HG02759 (cell line): ENCODE results near the gene CCL1.
A peak's percentile ranks its signal among the peaks of the same experiment; 100 is the strongest.

Experiments used
- ATAC-seq: cut with Tn5 transposase; IDR thresholded peaks from one replicate; pipeline ENCODE4 v1.9.1; 2021; ENCODE audit warnings: mild to moderate bottlenecking, moderate library complexity; ENCODE audit not compliant: unreplicated experiment

CCL1 gene

GRCh38 chr17:34384271-34384670, 21.2 kb upstream of the CCL1 start:
- ATAC-seq, result no peak

GRCh38 chr17:34383216-34383615, 20.2 kb upstream of the CCL1 start:
- no peak for ATAC-seq

GRCh38 chr17:34382621-34383124, 19.6 kb upstream of the CCL1 start:
- ATAC-seq, result no peak

GRCh38 chr17:34379868-34380267, 16.8 kb upstream of the CCL1 start:
- no peak for ATAC-seq

DNA sequence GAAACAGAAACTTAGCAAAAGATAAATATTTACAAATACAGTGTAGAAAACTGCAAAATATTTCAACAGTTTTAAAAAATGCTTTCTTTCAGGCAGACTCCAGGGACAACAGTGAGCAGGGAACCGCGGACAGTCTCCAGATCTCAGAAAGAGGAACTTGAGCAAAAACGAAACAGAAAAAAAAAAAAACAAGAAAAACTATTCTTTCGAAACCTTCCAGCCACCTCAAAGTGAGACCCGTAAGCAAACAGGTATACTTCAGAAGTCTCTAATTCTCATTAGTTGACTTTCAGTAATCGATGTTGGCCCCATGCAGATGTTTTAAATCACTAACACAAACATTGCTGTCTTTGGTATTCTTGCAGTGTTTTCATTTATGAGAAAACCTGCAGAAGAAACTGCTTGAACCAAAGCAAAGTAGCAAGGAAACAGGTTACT, 15.7 kb upstream of the CCL1 start:
- ATAC-seq, result peak; percentile 77

DNA sequence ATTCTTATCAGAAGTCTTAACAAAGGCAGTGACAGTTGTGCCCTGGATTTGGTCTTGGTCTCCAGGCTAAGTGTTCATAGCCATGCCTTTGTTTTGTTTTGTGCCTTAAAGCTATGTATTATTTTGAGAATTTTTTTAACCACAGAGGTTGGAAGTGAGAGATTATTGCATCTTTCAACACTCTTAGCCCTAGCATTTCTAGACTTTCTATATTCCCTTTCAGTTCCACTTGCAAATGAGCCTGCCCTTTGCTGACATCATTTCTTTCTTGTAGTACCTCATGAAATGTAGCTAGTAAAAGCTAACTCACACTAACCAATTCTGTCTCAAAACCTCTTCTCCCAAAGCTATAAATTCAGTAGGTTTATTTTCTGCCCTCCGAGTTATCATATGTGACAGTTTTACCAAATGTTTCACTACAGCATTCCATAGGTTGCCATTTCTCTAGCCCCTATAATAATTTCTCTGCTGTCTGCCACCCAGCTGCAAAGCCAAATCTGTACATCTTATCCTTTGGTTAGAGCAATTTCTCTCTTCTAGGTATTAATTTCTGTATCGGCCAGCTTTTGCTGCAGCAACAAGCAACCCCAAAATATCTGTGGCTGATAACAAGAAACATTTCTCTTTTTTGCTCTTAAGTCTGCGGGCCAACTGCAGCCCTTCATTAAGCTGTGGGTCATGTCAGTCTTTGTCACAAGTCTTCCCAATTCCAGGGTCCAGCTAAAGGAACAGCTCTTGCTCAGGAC, 14.2 kb upstream of the CCL1 start:
- peak; percentile 48 for ATAC-seq

DNA sequence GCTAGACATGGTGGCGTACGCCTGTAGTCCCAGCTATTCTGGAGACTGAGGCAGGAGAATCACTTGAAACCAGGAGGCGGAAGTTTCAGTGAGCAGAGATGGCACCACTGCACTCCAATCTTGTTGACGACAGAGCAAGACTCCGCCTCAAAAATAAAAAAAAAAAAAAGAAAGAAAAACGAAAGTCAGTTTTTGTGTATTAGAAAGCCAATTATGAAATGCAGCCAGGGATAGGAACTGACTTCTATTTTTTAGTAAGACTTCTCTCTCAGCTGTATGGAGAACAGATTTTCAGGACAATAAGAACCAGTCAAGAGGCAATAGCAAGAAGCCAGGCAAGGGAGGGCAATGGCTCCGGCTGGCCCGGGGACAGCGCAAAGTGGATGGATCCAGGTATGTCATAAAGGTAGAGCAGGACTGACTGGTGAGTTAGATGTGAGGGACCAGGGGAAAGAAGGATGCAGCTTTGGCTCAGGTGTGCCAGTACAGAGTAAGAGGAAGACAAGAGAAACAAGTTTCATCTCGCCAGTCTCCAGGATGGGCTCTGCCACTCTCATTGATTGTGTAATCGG, 12.5 kb upstream of the CCL1 start:
- ATAC-seq, result no peak

- ATAC-seq, result no peak
Observed at GRCh38 chr17:34374457-34374856, 11.4 kb upstream of the CCL1 start.

- ATAC-seq, result no peak
Observed at GRCh38 chr17:34371405-34372100, 8.5 kb upstream of the CCL1 start.

GRCh38 chr17:34370997-34371395, 8.0 kb upstream of the CCL1 start:
- no peak for ATAC-seq

DNA sequence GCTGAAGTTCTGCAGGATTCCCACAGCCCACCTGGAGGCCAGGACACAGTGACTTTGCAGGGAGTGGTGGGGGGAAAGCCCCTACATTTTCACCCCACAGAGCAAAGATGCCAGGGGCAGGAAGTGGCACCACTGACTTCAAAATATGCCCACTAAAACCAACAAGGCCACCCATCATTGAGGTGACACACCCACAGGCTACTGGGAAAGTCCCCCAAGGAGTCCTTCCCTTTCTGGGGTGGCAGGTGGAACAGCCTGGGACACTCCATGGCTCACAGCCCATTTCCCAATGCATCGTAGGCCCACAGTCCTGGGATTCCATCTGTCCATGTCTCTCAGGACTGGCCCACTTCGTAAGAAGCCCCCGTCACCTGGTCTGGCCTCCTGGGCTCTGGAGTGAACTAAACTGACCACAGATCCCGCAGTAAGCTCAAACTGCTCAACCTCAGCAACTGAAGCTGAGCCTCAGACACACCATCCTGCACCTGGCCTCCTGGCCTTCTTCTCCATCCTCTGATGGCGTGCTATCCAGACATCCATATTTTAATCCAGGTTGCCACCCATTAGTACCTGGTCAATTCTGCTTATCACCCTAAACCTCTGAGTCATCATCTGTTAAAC, 7.5 kb upstream of the CCL1 start:
- no peak for ATAC-seq

GRCh38 chr17:34369571-34369970, 6.5 kb upstream of the CCL1 start:
- no peak for ATAC-seq

- no peak for ATAC-seq
Observed at GRCh38 chr17:34368946-34369500, 6.0 kb upstream of the CCL1 start.

- ATAC-seq, result no peak
Observed at GRCh38 chr17:34368196-34368945, 5.3 kb upstream of the CCL1 start.

GRCh38 chr17:34367486-34368195, 4.6 kb upstream of the CCL1 start:
- ATAC-seq, result no peak

DNA sequence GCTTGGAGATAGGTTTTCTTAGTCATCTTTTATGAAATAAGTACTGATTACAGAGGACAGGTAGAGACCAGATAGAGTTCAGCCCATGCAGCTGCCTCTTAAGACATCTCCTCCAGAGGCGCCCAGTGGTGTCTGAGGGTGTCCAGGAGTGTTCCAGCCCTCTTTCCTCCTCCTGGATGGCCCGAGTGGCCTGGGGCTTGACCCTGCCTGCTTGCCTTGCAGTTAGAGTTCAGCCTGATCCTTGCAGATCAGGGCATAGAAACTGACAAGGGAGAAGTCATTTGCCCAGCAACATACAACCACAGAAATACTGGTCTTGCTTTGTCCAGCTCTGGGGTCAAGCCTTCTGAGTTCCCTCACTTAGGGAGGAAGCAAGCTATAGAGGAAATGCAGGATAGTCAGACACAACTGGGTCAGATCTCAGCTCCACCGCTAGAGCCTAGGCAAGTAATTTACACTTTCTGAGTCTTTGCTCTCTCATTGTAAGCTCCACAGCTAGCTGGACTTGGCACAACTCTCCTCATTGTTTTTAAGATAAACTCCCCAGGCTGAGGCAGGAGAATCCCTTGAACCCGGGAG, 3.6 kb upstream of the CCL1 start:
- ATAC-seq, result no peak

DNA sequence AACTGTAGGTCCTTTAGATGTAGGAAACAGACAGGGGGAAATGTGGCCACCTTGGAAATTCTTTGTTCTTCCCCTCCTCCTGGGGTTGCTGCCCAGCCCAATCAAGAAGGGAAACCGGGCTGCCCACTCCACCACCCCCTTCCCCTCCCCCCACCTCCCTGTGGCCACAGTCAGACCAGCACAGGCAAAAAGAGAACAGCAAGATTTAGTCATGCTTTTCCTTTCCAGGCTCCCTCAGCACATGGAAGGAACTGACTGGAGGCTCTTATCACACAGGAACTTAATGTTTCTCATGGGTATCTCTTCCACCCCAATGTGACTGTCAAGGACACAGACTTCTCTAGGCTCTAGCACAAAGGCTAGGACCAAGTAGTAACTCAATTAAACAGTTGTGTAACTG, 3.0 kb upstream of the CCL1 start:
- ATAC-seq, result no peak

GRCh38 chr17:34365340-34365739, 2.3 kb upstream of the CCL1 start:
- no peak for ATAC-seq

GRCh38 chr17:34364751-34365150, 1.7 kb upstream of the CCL1 start:
- ATAC-seq, result no peak
